ENCODE results near the gene INTS7. TPM values are rescaled to one million over a fixed set of nuclear protein-coding genes. Genes with fewer than 3 reads are reported as not detected.

INTS7 gene
- total RNA-seq, 2 experiments from 2014 or later = 2.9 to 3.2 TPM

DNA sequence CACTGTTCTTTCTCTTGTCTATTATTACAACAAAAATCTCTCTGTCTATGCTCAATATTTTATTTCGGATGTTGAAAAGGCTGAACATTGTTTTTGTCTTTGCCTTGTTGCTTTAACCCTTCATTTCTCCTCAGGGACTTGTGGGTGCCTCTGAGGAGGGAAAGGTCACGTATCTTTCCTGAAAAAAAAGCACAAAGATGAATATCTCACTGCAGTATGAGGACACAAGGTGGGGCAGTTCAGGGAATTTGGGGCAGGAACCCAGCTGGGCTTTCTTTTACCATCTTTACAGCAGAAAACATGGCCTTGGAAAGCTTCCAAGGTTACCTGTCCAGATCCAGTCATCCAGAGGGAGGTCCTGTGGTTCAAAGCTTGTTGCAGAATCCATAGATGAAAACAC is 105.7 kb downstream of the INTS7 start:
- H3K9me3 ChIP-seq (ENCODE audit: control insufficient read depth in 1 of 2, insufficient read depth in 1 of 2, low read length in 2 of 2) = no peaks in the 10 kb centered on the region
- TF ChIP-seq CTCF (IDR thresholded peaks at IDR 0.05) = no peak
- no peak for ATAC-seq (ENCODE audit: poor library complexity)
- CTCF ChIA-PET = no interaction called here
- Mint-ChIP-seq H3K4me1 (ENCODE audit: low read depth) (no peaks in the 10 kb centered on the region), H3K27ac (no peak overlapping the region), H3K27me3 (peaks cover 14% of the 10 kb centered on the region), H3K36me3 (ENCODE audit: low read depth) (no peaks in the 10 kb centered on the region), H3K9me3 (no peaks in the 10 kb centered on the region), H3K4me3 (no peak overlapping the region)
- DNase-seq = no peak
- POLR2A ChIA-PET = no interaction called here
- H3K4me1 ChIP-seq (ENCODE audit: insufficient read depth, low read length) = no peaks in the 10 kb centered on the region
- H3K27me3 ChIP-seq (ENCODE audit: control insufficient read depth in 1 of 2, insufficient read depth in 2 of 2, low read length in 2 of 2) = peaks cover 0 to 4% of the 10 kb centered on the region in 2 experiments
- no peak overlapping the region for H3K4me3 ChIP-seq (ENCODE audit: low read length)
- no peaks in the 10 kb centered on the region for H3K36me3 ChIP-seq (ENCODE audit: insufficient read depth, low read length)
- intact Hi-C loops (cut with DNase I, micrococcal nuclease) = loop anchor here in 1 of 2 experiments (10.0 kb wide), 1 partner anchor 225 kb away; no protein-coding TSS in a partner anchor
- H3K27ac ChIP-seq (ENCODE audit: low read depth in 1 of 2, low read length in 2 of 2) = no peak overlapping the region

DNA sequence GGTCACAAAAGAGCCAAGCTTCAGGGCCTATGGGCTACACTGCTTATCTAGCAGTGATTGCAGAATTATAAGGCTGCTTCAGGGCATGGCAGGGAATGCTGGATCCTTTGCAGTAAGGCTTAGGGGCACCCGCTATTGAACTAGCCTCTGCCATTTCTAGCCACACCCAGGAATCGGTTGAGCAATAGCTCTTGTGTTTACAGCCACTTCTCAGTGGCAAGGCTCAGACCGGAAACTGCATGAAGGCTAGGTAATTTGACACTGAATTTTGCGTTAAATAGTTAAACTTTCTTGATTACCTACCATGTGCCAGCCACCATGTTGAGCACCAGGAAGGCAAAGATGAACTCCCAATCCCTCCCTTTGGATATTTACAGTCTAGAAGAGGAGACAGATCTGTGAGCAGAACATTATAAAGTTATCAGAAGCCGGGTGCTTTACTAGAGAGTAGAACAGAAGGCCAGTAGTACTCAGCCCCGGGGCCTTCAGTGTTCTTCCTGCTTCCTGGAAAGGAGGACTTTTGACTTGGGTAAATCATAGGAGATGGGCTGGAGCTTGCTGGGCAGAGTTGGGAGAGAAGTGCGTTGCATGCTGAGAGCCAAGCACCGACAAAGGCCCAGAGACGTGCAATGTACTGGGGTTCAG is 106.2 kb downstream of the INTS7 start:
- no peaks in the 10 kb centered on the region for H3K36me3 ChIP-seq (ENCODE audit: insufficient read depth, low read length)
- Mint-ChIP-seq H3K27me3 (peaks cover 14% of the 10 kb centered on the region), H3K9me3 (no peaks in the 10 kb centered on the region), H3K27ac (no peak overlapping the region), H3K4me1 (ENCODE audit: low read depth) (no peaks in the 10 kb centered on the region), H3K4me3 (no peak overlapping the region), H3K36me3 (ENCODE audit: low read depth) (no peaks in the 10 kb centered on the region)
- ChIA-PET POLR2A (no interaction called here), CTCF (no interaction called here)
- no peaks in the 10 kb centered on the region for H3K4me1 ChIP-seq (ENCODE audit: insufficient read depth, low read length)
- no peak overlapping the region for H3K27ac ChIP-seq (ENCODE audit: low read depth in 1 of 2, low read length in 2 of 2)
- TF ChIP-seq CTCF (IDR thresholded peaks at IDR 0.05) = no peak
- intact Hi-C loops (cut with DNase I, micrococcal nuclease) = loop anchor here in 1 of 2 experiments (10.0 kb wide), 1 partner anchor 224 kb away; no protein-coding TSS in a partner anchor
- H3K4me3 ChIP-seq (ENCODE audit: low read length) = no peak overlapping the region
- ATAC-seq (ENCODE audit: poor library complexity) (no peak), DNase-seq (no peak)
- peaks cover 0 to 4% of the 10 kb centered on the region in 2 experiments for H3K27me3 ChIP-seq (ENCODE audit: control insufficient read depth in 1 of 2, insufficient read depth in 2 of 2, low read length in 2 of 2)
- no peaks in the 10 kb centered on the region for H3K9me3 ChIP-seq (ENCODE audit: control insufficient read depth in 1 of 2, insufficient read depth in 1 of 2, low read length in 2 of 2)

DNA sequence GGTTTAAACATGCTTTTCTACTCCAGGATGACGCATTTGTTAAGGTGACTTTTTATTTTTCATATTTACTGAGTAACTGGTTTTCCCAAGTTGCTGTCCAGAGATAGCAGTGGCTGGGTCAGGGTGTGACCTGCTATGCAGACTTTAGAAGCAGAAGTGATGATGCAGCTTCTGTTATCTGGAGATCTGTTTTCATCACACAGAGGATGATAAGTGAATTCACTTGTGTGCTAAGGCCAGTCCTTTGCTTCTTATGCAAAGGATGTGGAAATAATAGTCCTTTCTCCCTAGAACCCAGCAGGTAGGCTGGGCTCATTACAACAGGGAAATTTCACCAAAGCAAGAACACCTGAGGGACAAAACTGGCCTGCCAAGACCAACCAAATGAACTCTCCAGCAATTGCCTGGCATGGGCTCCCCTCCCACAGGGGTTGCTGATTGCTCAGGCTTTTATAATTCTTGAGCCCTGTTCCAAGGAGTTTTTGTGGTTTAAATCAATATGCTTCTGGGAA is 107.0 kb downstream of the INTS7 start:
- intact Hi-C loops (cut with DNase I, micrococcal nuclease) = loop anchor here in 1 of 2 experiments (10.0 kb wide), 1 partner anchor 224 kb away; no protein-coding TSS in a partner anchor
- no peak for ATAC-seq (ENCODE audit: poor library complexity)
- no peak overlapping the region for H3K4me3 ChIP-seq (ENCODE audit: low read length)
- CTCF ChIA-PET = no interaction called here
- no peak overlapping the region for H3K4me3 Mint-ChIP-seq
- no peaks in the 10 kb centered on the region for H3K9me3 Mint-ChIP-seq
- no peaks in the 10 kb centered on the region for H3K4me1 Mint-ChIP-seq (ENCODE audit: low read depth)
- H3K27me3 Mint-ChIP-seq = peaks cover 14% of the 10 kb centered on the region
- POLR2A ChIA-PET = no interaction called here
- no peak for TF ChIP-seq CTCF (IDR thresholded peaks at IDR 0.05)
- peaks cover 0 to 4% of the 10 kb centered on the region in 2 experiments for H3K27me3 ChIP-seq (ENCODE audit: control insufficient read depth in 1 of 2, insufficient read depth in 2 of 2, low read length in 2 of 2)
- no peaks in the 10 kb centered on the region for H3K9me3 ChIP-seq (ENCODE audit: control insufficient read depth in 1 of 2, insufficient read depth in 1 of 2, low read length in 2 of 2)
- H3K27ac Mint-ChIP-seq = no peak overlapping the region
- no peak overlapping the region for H3K27ac ChIP-seq (ENCODE audit: low read depth in 1 of 2, low read length in 2 of 2)
- no peak for DNase-seq
- H3K4me1 ChIP-seq (ENCODE audit: insufficient read depth, low read length) = no peaks in the 10 kb centered on the region
- no peaks in the 10 kb centered on the region for H3K36me3 Mint-ChIP-seq (ENCODE audit: low read depth)
- no peaks in the 10 kb centered on the region for H3K36me3 ChIP-seq (ENCODE audit: insufficient read depth, low read length)

All from CD4-positive, alpha-beta T cell (primary cell).